HCT116 (cell line): ENCODE data around the gene PRRT4. TPM values are rescaled to one million over a fixed set of nuclear protein-coding genes. Genes with fewer than 3 reads are reported as not detected.

ENCODE experiments used
- ATAC-seq: fragments of 200-7000 bp; cut with Tn5 transposase; 2 replicates; pipeline ENCODE4 v1.9.1; 2020; ENCODE audit warnings: mild to moderate bottlenecking, moderate library complexity
- BruUV-seq: library from RNA; stranded (reverse); fragments of 400-500 nt; replicated peaks from 2 replicates; lab custom pipeline; 2021; lab: Mats Ljungman, UMichigan
- CTCF ChIA-PET: fragments of 300-600 bp; sonication (Branson Sonifier 250); formaldehyde crosslinking; loops from one replicate; lab custom pipeline; 2021; ENCODE audit warnings: antibody characterized with exemption; lab: Charles Lee
- POLR2A ChIA-PET: fragments of 300-600, 350-600 bp; sonication (Branson Sonifier 250); formaldehyde crosslinking; loops from one replicate; lab custom pipeline; 2021; ENCODE audit warnings: antibody characterized with exemption; lab: Charles Lee
- RAD21 ChIA-PET, 2 experiments: fragments of 300-600 bp; sonication (Branson Sonifier 250); formaldehyde crosslinking; loops; one replicate each; lab custom pipeline; 2023; ENCODE audit warnings: low total read pairs in 2 of 2; ENCODE audit not compliant: uncharacterized antibody in 2 of 2, unreplicated experiment in 2 of 2, low non-redundant PET in 1 of 2; lab: Charles Lee
- DNase-seq: peaks from one replicate; pipeline ENCODE4 v3.0.0-alpha.2; 2010; ENCODE audit warnings: low read depth, low spot score
- H2AFZ ChIP-seq: fragments of 200-600 bp; shearing (Covaris generic), sonication (generic); 2 replicates; pipeline ENCODE4 v1.6.1; 2017; ENCODE audit warnings: low read depth, mixed run types, mixed read lengths, antibody characterized with exemption, low read length; ENCODE audit not compliant: poor library complexity, severe bottlenecking
- H3K27ac ChIP-seq: 2 replicates; pipeline ENCODE4 v1.5.1; 2012; ENCODE audit warnings: low read depth, low read length
- H3K27me3 ChIP-seq: fragments of 200-600 bp; sonication (generic); 2 replicates; pipeline ENCODE4 v1.6.1; 2016; ENCODE audit warnings: mixed run types, low read length, mixed read lengths; ENCODE audit not compliant: insufficient read depth
- H3K36me3 ChIP-seq, 2 experiments: fragments of 200-500 bp in 1 of 2; fragments of 200-600 bp in 1 of 2; sonication (Bioruptor generic) in 1 of 2; sonication (generic) in 1 of 2; 2 replicates each; pipeline versions ENCODE4 v1.5.1 to v1.6.1; 2014 to 2016; ENCODE audit warnings: low read length in 2 of 2, inconsistent platforms in 1 of 2, mixed read lengths in 1 of 2, mixed run types in 1 of 2; ENCODE audit not compliant: insufficient read depth in 2 of 2, control insufficient read depth in 1 of 2
- H3K4me1 ChIP-seq, 2 experiments: fragments of 200-600 bp in 1 of 2; sonication (generic) in 1 of 2; 2 replicates each; pipeline versions ENCODE4 v1.5.1 to v1.6.1; 2012 to 2017; ENCODE audit warnings: low read length in 2 of 2, inconsistent platforms in 1 of 2, mild to moderate bottlenecking in 1 of 2, mixed read lengths in 1 of 2, mixed run types in 1 of 2, moderate library complexity in 1 of 2; ENCODE audit not compliant: insufficient read depth in 2 of 2, control insufficient read depth in 1 of 2
- H3K4me2 ChIP-seq: fragments of 200-600 bp; sonication (generic); 2 replicates; pipeline ENCODE4 v1.6.1; 2017; ENCODE audit warnings: mixed run types, low read length, mixed read lengths
- H3K4me3 ChIP-seq, 2 experiments: fragments of 200-600 bp in 1 of 2; sonication (generic) in 1 of 2; replicated peaks in 1 of 2; 2 replicates each; pipeline ENCODE4 v1.5.1; 2011 to 2016; ENCODE audit warnings: low read length in 2 of 2, control low read depth in 1 of 2, low read depth in 1 of 2, mild to moderate bottlenecking in 1 of 2, mixed read lengths in 1 of 2, mixed run types in 1 of 2
- H3K79me2 ChIP-seq: fragments of 200-600 bp; sonication (generic); 2 replicates; pipeline ENCODE4 v1.6.1; 2017; ENCODE audit warnings: mild to moderate bottlenecking, mixed run types, low read length, moderate library complexity, mixed read lengths; ENCODE audit not compliant: insufficient read depth
- H3K9ac ChIP-seq: fragments of 200-600 bp; sonication (generic); 2 replicates; pipeline ENCODE4 v1.6.1; 2016; ENCODE audit warnings: low read length, mixed read lengths
- H3K9me2 ChIP-seq: fragments of 200-600 bp; sonication (generic), shearing (Covaris generic); 2 replicates; pipeline ENCODE4 v1.6.1; 2017; ENCODE audit warnings: mixed run types, mild to moderate bottlenecking, moderate library complexity; ENCODE audit not compliant: insufficient read depth
- H3K9me3 ChIP-seq, 2 experiments: fragments of 200-500 bp in 1 of 2; fragments of 200-600 bp in 1 of 2; sonication (Bioruptor generic) in 1 of 2; sonication (generic) in 1 of 2; 2 replicates each; pipeline ENCODE4 v1.6.1; 2014 to 2017; ENCODE audit warnings: low read length in 2 of 2, mixed read lengths in 2 of 2, inconsistent platforms in 1 of 2, low read depth in 1 of 2, mild to moderate bottlenecking in 1 of 2, mixed run types in 1 of 2, moderate library complexity in 1 of 2; ENCODE audit not compliant: control insufficient read depth in 1 of 2, insufficient read depth in 1 of 2
- H4K20me1 ChIP-seq: fragments of 200-600 bp; sonication (generic), shearing (Covaris generic); 2 replicates; pipeline ENCODE4 v1.6.1; 2017; ENCODE audit warnings: mixed run types, mild to moderate bottlenecking, moderate library complexity; ENCODE audit not compliant: insufficient read depth
- CBX3 ChIP-seq: IDR thresholded peaks from 2 replicates; pipeline ENCODE4 v1.6.1; 2012; ENCODE audit warnings: low read depth
- CEBPB ChIP-seq: IDR thresholded peaks from 2 replicates; pipeline ENCODE4 v1.6.1; 2012; ENCODE audit warnings: low read depth
- EGR1 ChIP-seq: IDR thresholded peaks from 2 replicates; pipeline ENCODE4 v1.6.1; 2012; ENCODE audit warnings: low read depth
- ELF1 ChIP-seq: IDR thresholded peaks from 2 replicates; pipeline ENCODE4 v1.6.1; 2012; ENCODE audit warnings: low read depth, borderline replicate concordance
- EZH2 ChIP-seq: fragments of 200-600 bp; sonication (generic); IDR thresholded peaks from 2 replicates; pipeline ENCODE4 v1.6.1; 2017; ENCODE audit warnings: antibody characterized with exemption, mixed run types
- EZH2phosphoT487 ChIP-seq: fragments of 200-600 bp; IDR thresholded peaks from 2 replicates; pipeline ENCODE4 v1.6.1; 2018; ENCODE audit warnings: antibody characterized with exemption, borderline replicate concordance
- POLR2A ChIP-seq: IDR thresholded peaks from 2 replicates; pipeline ENCODE4 v1.7.0; 2011; ENCODE audit warnings: borderline replicate concordance; ENCODE audit not compliant: insufficient read depth, insufficient read length; ENCODE audit errors: extremely low read depth
- RAD21 ChIP-seq: IDR thresholded peaks from 2 replicates; pipeline ENCODE4 v1.6.1; 2012; ENCODE audit warnings: low read depth, mild to moderate bottlenecking
- SIN3A ChIP-seq: IDR thresholded peaks from 2 replicates; pipeline ENCODE4 v1.6.1; 2012; ENCODE audit warnings: low read depth
- SP1 ChIP-seq: IDR thresholded peaks from 2 replicates; pipeline ENCODE4 v1.6.1; 2012; ENCODE audit warnings: low read depth
- TCF7L2 ChIP-seq: IDR thresholded peaks from 2 replicates; pipeline ENCODE4 v1.7.0; 2011; ENCODE audit warnings: borderline replicate concordance, inconsistent platforms; ENCODE audit not compliant: insufficient read depth, insufficient read length; ENCODE audit errors: extremely low read depth
- YY1 ChIP-seq: IDR thresholded peaks from 2 replicates; pipeline ENCODE4 v1.6.1; 2011; ENCODE audit warnings: low read length, low read depth, moderate library complexity, mild to moderate bottlenecking; ENCODE audit not compliant: insufficient replicate concordance; ENCODE audit errors: extremely low read depth
- ZFX ChIP-seq: fragments of 450-650 bp; IDR thresholded peaks from 2 replicates; pipeline ENCODE4 v1.6.1; 2017
- ZNF274 ChIP-seq: fragments of 200-500 bp; sonication (Bioruptor generic); IDR thresholded peaks from 2 replicates; pipeline ENCODE4 v1.6.1; 2014; ENCODE audit warnings: mild to moderate bottlenecking, low read depth, low read length, inconsistent platforms
- intact Hi-C: fragments of 100-400 bp; cut with micrococcal nuclease; formaldehyde crosslinking; loops from 2 replicates; pipeline ENCODE4 v1.10.0; 2022
- total RNA-seq: library from RNA; stranded (reverse); gene quantifications from one replicate; pipeline ENCODE4 v1.2.1, GENCODE V29; 2021; ENCODE audit not compliant: unreplicated experiment
- TF ChIP-seq, protein P1 (sequence below), 3 experiments: fragments of 200-600 bp in 1 of 3; sonication (generic) in 1 of 3; IDR thresholded peaks in 2 of 3; conservative IDR thresholded peaks in 1 of 3; 2 replicates each; pipeline ENCODE4 v1.5.1; 2012 to 2017; ENCODE audit warnings: low read depth in 2 of 3, low read length in 2 of 3, antibody characterized with exemption in 1 of 3, borderline replicate concordance in 1 of 3, control low read depth in 1 of 3, mild to moderate bottlenecking in 1 of 3, mixed read lengths in 1 of 3, mixed run types in 1 of 3, moderate library complexity in 1 of 3; ENCODE audit not compliant: insufficient read depth in 1 of 3
- TF ChIP-seq, protein P2 (sequence below): IDR thresholded peaks from 2 replicates; pipeline ENCODE4 v1.6.1; 2011; ENCODE audit warnings: mild to moderate bottlenecking, low read length, moderate library complexity; ENCODE audit not compliant: insufficient replicate concordance; ENCODE audit errors: extremely low read depth
- TF ChIP-seq, protein P3 (sequence below): IDR thresholded peaks from 2 replicates; pipeline ENCODE4 v1.6.1; 2012

PRRT4 gene
- total RNA-seq, 1 experiment from 2014 or later, result 4.0 TPM

DNA sequence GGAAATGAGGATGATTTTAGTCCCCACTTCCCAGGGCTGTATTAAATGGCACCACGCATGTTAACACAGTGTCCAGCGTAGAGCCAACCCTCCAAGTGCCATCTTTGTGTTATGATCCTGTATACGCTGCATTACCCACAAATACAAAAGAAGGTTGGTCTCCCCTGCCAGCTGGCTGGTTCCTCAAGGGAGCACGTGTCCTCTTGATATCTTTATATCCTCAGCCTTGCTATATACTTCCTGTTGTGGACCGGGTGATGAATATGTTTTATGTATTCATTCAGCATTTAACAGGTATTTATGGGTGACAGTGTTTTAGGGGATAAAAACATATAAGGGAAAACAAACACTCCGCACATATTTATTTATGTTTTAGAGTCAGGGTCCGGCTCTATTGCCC lies 23.2 kb upstream of the PRRT4 start:
- ChIA-PET RAD21 (no interaction called here), CTCF (no interaction called here), POLR2A (no interaction called here)
- intact Hi-C loops, result no loop called here
- H3K27ac ChIP-seq, result no peak overlapping the region
- TF ChIP-seq ZFX, result no peak
- no peak for TF ChIP-seq CBX3
- no peak for TF ChIP-seq EZH2phosphoT487
- TF ChIP-seq POLR2A, result no peak
- TF ChIP-seq, protein P1, sequence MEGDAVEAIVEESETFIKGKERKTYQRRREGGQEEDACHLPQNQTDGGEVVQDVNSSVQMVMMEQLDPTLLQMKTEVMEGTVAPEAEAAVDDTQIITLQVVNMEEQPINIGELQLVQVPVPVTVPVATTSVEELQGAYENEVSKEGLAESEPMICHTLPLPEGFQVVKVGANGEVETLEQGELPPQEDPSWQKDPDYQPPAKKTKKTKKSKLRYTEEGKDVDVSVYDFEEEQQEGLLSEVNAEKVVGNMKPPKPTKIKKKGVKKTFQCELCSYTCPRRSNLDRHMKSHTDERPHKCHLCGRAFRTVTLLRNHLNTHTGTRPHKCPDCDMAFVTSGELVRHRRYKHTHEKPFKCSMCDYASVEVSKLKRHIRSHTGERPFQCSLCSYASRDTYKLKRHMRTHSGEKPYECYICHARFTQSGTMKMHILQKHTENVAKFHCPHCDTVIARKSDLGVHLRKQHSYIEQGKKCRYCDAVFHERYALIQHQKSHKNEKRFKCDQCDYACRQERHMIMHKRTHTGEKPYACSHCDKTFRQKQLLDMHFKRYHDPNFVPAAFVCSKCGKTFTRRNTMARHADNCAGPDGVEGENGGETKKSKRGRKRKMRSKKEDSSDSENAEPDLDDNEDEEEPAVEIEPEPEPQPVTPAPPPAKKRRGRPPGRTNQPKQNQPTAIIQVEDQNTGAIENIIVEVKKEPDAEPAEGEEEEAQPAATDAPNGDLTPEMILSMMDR (IDR thresholded peaks at IDR 0.05 in 2 of 3, conservative IDR thresholded peaks at IDR 0.05 in 1 of 3; ENCODE audit: borderline replicate concordance in 1 of 3, insufficient read depth in 1 of 3, low read depth in 2 of 3, low read length in 2 of 3), result no peak
- TF ChIP-seq RAD21, result no peak
- TF ChIP-seq EGR1, result no peak
- TF ChIP-seq SP1, result no peak
- TF ChIP-seq SIN3A, result no peak
- TF ChIP-seq, protein P2, sequence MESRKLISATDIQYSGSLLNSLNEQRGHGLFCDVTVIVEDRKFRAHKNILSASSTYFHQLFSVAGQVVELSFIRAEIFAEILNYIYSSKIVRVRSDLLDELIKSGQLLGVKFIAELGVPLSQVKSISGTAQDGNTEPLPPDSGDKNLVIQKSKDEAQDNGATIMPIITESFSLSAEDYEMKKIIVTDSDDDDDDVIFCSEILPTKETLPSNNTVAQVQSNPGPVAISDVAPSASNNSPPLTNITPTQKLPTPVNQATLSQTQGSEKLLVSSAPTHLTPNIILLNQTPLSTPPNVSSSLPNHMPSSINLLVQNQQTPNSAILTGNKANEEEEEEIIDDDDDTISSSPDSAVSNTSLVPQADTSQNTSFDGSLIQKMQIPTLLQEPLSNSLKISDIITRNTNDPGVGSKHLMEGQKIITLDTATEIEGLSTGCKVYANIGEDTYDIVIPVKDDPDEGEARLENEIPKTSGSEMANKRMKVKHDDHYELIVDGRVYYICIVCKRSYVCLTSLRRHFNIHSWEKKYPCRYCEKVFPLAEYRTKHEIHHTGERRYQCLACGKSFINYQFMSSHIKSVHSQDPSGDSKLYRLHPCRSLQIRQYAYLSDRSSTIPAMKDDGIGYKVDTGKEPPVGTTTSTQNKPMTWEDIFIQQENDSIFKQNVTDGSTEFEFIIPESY, result no peak
- TF ChIP-seq, protein P3, sequence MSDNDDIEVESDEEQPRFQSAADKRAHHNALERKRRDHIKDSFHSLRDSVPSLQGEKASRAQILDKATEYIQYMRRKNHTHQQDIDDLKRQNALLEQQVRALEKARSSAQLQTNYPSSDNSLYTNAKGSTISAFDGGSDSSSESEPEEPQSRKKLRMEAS, result no peak
- no peak for TF ChIP-seq YY1
- no peak for TF ChIP-seq CEBPB
- TF ChIP-seq TCF7L2, result no peak
- no peak for TF ChIP-seq ZNF274
- TF ChIP-seq EZH2, result no peak
- TF ChIP-seq ELF1, result no peak
- H3K79me2 ChIP-seq, result no peaks in the 10 kb centered on the region
- H4K20me1 ChIP-seq, result no peaks in the 10 kb centered on the region
- ATAC-seq (no peak), DNase-seq (no peak)
- no peaks in the 10 kb centered on the region for H3K27me3 ChIP-seq
- no peak overlapping the region for H3K9ac ChIP-seq
- no peaks in the 10 kb centered on the region for H3K36me3 ChIP-seq
- H3K4me3 ChIP-seq, result no peak overlapping the region
- H3K4me1 ChIP-seq, result peaks cover 0 to 7% of the 10 kb centered on the region in 2 experiments; a peak in 1 of 4 replicates
- no peak overlapping the region for H3K4me2 ChIP-seq
- H3K9me3 ChIP-seq, result no peaks in the 10 kb centered on the region
- no TSS peak for BruUV-seq
- H2AFZ ChIP-seq, result no peak overlapping the region
- no peaks in the 10 kb centered on the region for H3K9me2 ChIP-seq
